ENCODE measurements around the gene PDE4C.

Gene PDE4C

GRCh38 chr19:18191640-18192062, 34.6 kb downstream of the PDE4C start:
- H3K4me1 Mint-ChIP-seq, result peaks cover 15% of the 10 kb centered on the region
- peak overlapping the region; percentile 77 for H3K4me3 Mint-ChIP-seq
- H3K27ac Mint-ChIP-seq, result peak overlapping the region; percentile 91
- H3K27me3 Mint-ChIP-seq, result no peaks in the 10 kb centered on the region
- ATAC-seq (ENCODE audit: low read depth) (no peak), DNase-seq (ENCODE audit: low spot score in 2 of 2) (no peak)
- peaks cover 3% of the 10 kb centered on the region for H3K36me3 Mint-ChIP-seq
- H3K9me3 Mint-ChIP-seq, result no peaks in the 10 kb centered on the region

DNA sequence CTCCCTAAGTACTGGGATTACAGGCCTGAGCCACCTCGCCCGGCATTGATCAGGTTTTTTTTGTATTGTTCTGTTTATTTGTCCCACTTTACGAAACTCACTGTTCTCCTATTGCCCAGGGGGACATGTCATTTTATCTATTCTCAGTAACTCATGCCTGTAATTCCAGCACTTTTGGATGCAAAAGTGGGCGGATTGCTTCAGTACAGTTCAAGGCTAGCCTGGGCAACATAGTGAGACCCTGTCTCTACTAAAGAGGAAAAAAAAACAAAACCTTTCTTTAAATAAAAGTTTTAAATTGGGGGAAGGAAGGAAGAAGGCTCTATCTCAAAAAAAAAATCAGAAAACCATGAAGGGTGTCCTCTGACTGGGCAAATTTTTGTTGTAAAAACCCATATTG, 36.0 kb downstream of the PDE4C start:
- H3K36me3 Mint-ChIP-seq, result peaks cover 2% of the 10 kb centered on the region
- H3K9me3 Mint-ChIP-seq, result no peaks in the 10 kb centered on the region
- H3K4me1 Mint-ChIP-seq, result peaks cover 17% of the 10 kb centered on the region
- H3K27ac Mint-ChIP-seq, result no peak overlapping the region
- H3K27me3 Mint-ChIP-seq, result no peaks in the 10 kb centered on the region
- DNase-seq (ENCODE audit: low spot score in 2 of 2), result no peak
- H3K4me3 Mint-ChIP-seq, result no peak overlapping the region
- ATAC-seq (ENCODE audit: low read depth), result no peak

- no peak overlapping the region for H3K4me3 Mint-ChIP-seq
- DNase-seq (ENCODE audit: low spot score in 2 of 2) (no peak), ATAC-seq (ENCODE audit: low read depth) (no peak)
- peaks cover 5% of the 10 kb centered on the region for H3K4me1 Mint-ChIP-seq
- no peaks in the 10 kb centered on the region for H3K27me3 Mint-ChIP-seq
- no peak overlapping the region for H3K27ac Mint-ChIP-seq
- no peaks in the 10 kb centered on the region for H3K9me3 Mint-ChIP-seq
- peaks cover 2% of the 10 kb centered on the region for H3K36me3 Mint-ChIP-seq
Observed at GRCh38 chr19:18185538-18185937, 40.7 kb downstream of the PDE4C start.

GRCh38 chr19:18183529-18183928, 42.7 kb downstream of the PDE4C start:
- ATAC-seq (ENCODE audit: low read depth) (no peak), DNase-seq (ENCODE audit: low spot score in 2 of 2) (no peak)
- Mint-ChIP-seq H3K9me3 (no peaks in the 10 kb centered on the region), H3K27me3 (no peaks in the 10 kb centered on the region), H3K27ac (no peak overlapping the region), H3K4me1 (peaks cover 9% of the 10 kb centered on the region), H3K4me3 (no peak overlapping the region), H3K36me3 (peaks cover 5% of the 10 kb centered on the region)

GRCh38 chr19:18179957-18180356, 46.3 kb downstream of the PDE4C start:
- Mint-ChIP-seq H3K9me3 (no peaks in the 10 kb centered on the region), H3K27me3 (no peaks in the 10 kb centered on the region), H3K4me3 (peak overlapping the region; percentile 67), H3K36me3 (peaks cover 19% of the 10 kb centered on the region), H3K27ac (no peak overlapping the region), H3K4me1 (peaks cover 25% of the 10 kb centered on the region)
- DNase-seq (ENCODE audit: low spot score in 2 of 2), result no peak
- ATAC-seq (ENCODE audit: low read depth), result peak; percentile 10

- no peak overlapping the region for H3K27ac Mint-ChIP-seq
Observed at GRCh38 chr19:18176367-18177310, 49.6 kb downstream of the PDE4C start.

DNA sequence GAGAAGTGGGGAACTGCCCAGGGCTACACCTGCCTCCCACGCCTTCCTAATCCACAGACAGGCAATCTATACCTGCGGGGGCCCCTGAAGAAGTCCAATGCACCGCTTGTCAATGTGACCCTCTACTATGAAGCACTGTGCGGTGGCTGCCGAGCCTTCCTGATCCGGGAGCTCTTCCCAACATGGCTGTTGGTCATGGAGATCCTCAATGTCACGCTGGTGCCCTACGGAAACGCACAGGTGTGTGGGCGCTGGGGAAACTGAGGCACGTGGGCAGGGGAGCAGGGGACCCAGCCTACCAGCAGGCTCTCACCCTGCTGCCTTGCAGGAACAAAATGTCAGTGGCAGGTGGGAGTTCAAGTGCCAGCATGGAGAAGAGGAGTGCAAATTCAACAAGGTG, 51.3 kb downstream of the PDE4C start:
- Mint-ChIP-seq H3K27ac (peak overlapping the region; percentile 99), H3K4me3 (peak overlapping the region; percentile 96), H3K4me1 (peaks cover 51% of the 10 kb centered on the region), H3K36me3 (peaks cover 24% of the 10 kb centered on the region), H3K27me3 (no peaks in the 10 kb centered on the region), H3K9me3 (no peaks in the 10 kb centered on the region)
- DNase-seq (ENCODE audit: low spot score in 2 of 2), result no peak
- ATAC-seq (ENCODE audit: low read depth), result no peak

More at GRCh38 chr19:18176367-18177310, 49.6 kb downstream of the PDE4C start:
- DNase-seq (ENCODE audit: low spot score in 2 of 2) (no peak), ATAC-seq (ENCODE audit: low read depth) (no peak)
- H3K4me3 Mint-ChIP-seq, result peak overlapping the region; percentile 67
- peaks cover 24% of the 10 kb centered on the region for H3K36me3 Mint-ChIP-seq
- no peaks in the 10 kb centered on the region for H3K9me3 Mint-ChIP-seq
- no peaks in the 10 kb centered on the region for H3K27me3 Mint-ChIP-seq
- peaks cover 40% of the 10 kb centered on the region for H3K4me1 Mint-ChIP-seq

Data from memory B cell (primary cell).